CD14-positive monocyte (primary cell): ENCODE data around the gene ERC1. TPM values are rescaled to one million over a fixed set of nuclear protein-coding genes. Genes with fewer than 3 reads are reported as not detected.

Experiments used
- DNase-seq, 3 donors: peaks; one replicate each; pipeline ENCODE4 v3.0.0-alpha.2; 2011 to 2022
- H2AFZ ChIP-seq: 2 replicates; pipeline ENCODE4 v1.6.0; 2012; ENCODE audit warnings: mild to moderate bottlenecking, low read depth, low read length, inconsistent platforms; ENCODE audit not compliant: insufficient read depth, poor library complexity, severe bottlenecking
- H3K27ac ChIP-seq, 2 donors: 1 replicate in 1 of 2; 2 replicates in 1 of 2; pipeline ENCODE4 v1.5.1; 2012 to 2013; ENCODE audit warnings: low read length in 2 of 2, control low read depth in 1 of 2, inconsistent platforms in 1 of 2, low read depth in 1 of 2, mild to moderate bottlenecking in 1 of 2
- H3K27me3 ChIP-seq, 2 donors: one replicate each; pipeline versions ENCODE4 v1.6.0 to v1.6.1; 2011 to 2013; ENCODE audit warnings: low read length in 2 of 2; ENCODE audit not compliant: control insufficient read depth in 2 of 2, insufficient read depth in 2 of 2
- H3K36me3 ChIP-seq, 2 donors: replicated peaks in 1 of 2; 1 replicate in 1 of 2; 2 replicates in 1 of 2; pipeline versions ENCODE4 v1.5.1 to v1.6.1; 2012 to 2013; ENCODE audit warnings: low read length in 2 of 2, control low read depth in 1 of 2, inconsistent platforms in 1 of 2, mild to moderate bottlenecking in 1 of 2; ENCODE audit not compliant: insufficient read depth in 2 of 2, control insufficient read depth in 1 of 2
- H3K4me1 ChIP-seq, 2 donors: 1 replicate in 1 of 2; 2 replicates in 1 of 2; pipeline versions ENCODE4 v1.5.1 to v1.6.1; 2012 to 2013; ENCODE audit warnings: low read length in 2 of 2, control low read depth in 1 of 2, inconsistent platforms in 1 of 2, mild to moderate bottlenecking in 1 of 2, moderate library complexity in 1 of 2; ENCODE audit not compliant: insufficient read depth in 2 of 2, control insufficient read depth in 1 of 2
- H3K4me2 ChIP-seq: replicated peaks from 2 replicates; pipeline ENCODE3; 2012; ENCODE audit warnings: low read length, moderate library complexity, mild to moderate bottlenecking; ENCODE audit not compliant: poor library complexity, severe bottlenecking; ENCODE audit errors: extremely low read depth
- H3K4me3 ChIP-seq, 3 experiments: fragments of 200-600 bp in 1 of 3; sonication (generic) in 1 of 3; replicated peaks in 1 of 3; 1 replicate in 2 of 3; 2 replicates in 1 of 3; pipeline ENCODE4 v1.5.1; 2011 to 2013; ENCODE audit warnings: low read length in 3 of 3, mild to moderate bottlenecking in 3 of 3, control low read depth in 2 of 3, low read depth in 2 of 3, inconsistent platforms in 1 of 3, moderate library complexity in 1 of 3
- H3K79me2 ChIP-seq: 2 replicates; pipeline ENCODE4 v1.6.0; 2012; ENCODE audit warnings: mild to moderate bottlenecking, control low read depth, inconsistent platforms, low read length, moderate library complexity; ENCODE audit not compliant: insufficient read depth
- H3K9ac ChIP-seq: 2 replicates; pipeline ENCODE4 v1.6.0; 2017; ENCODE audit warnings: low read length, mild to moderate bottlenecking; ENCODE audit not compliant: insufficient read depth, poor library complexity, severe bottlenecking
- H3K9me3 ChIP-seq, 2 donors: replicated peaks in 1 of 2; 1 replicate in 1 of 2; 2 replicates in 1 of 2; pipeline versions ENCODE4 v1.5.1 to v1.6.1; 2012 to 2013; ENCODE audit warnings: low read length in 2 of 2, control low read depth in 1 of 2; ENCODE audit not compliant: control insufficient read depth in 1 of 2, insufficient read depth in 1 of 2
- H4K20me1 ChIP-seq: 2 replicates; pipeline ENCODE4 v1.6.0; 2012; ENCODE audit warnings: mild to moderate bottlenecking, low read length, control low read depth, moderate library complexity; ENCODE audit not compliant: insufficient read depth
- H3K27ac Mint-ChIP-seq, 7 donors: one replicate each; pipeline ENCODE4 v1.8.0; 2020; ENCODE audit warnings: mild to moderate bottlenecking in 7 of 7, mixed read lengths in 7 of 7, moderate library complexity in 6 of 7, inconsistent platforms in 2 of 7
- H3K27me3 Mint-ChIP-seq, 3 donors: one replicate each; pipeline ENCODE4 v1.8.0; 2021 to 2022; ENCODE audit warnings: low read depth in 3 of 3, mild to moderate bottlenecking in 3 of 3, mixed read lengths in 3 of 3, moderate library complexity in 3 of 3, inconsistent platforms in 1 of 3
- H3K36me3 Mint-ChIP-seq, 2 donors: one replicate each; pipeline ENCODE4 v1.8.0; 2020; ENCODE audit warnings: mixed read lengths in 2 of 2, inconsistent platforms in 1 of 2, mild to moderate bottlenecking in 1 of 2
- H3K4me1 Mint-ChIP-seq: one replicate; pipeline ENCODE4 v1.8.0; 2020; ENCODE audit warnings: mild to moderate bottlenecking, mixed read lengths
- H3K4me3 Mint-ChIP-seq, 2 donors: one replicate each; pipeline ENCODE4 v1.8.0; 2020; ENCODE audit warnings: mild to moderate bottlenecking in 2 of 2, mixed read lengths in 2 of 2, moderate library complexity in 1 of 2
- H3K9me3 Mint-ChIP-seq, 7 donors: one replicate each; pipeline ENCODE4 v1.8.0; 2020 to 2022; ENCODE audit warnings: mixed read lengths in 7 of 7, mild to moderate bottlenecking in 6 of 7, moderate library complexity in 6 of 7, inconsistent platforms in 2 of 7
- CTCF ChIP-seq: fragments of 200-600 bp; IDR thresholded peaks from one replicate; pipeline ENCODE4 v1.8.0; 2022; ENCODE audit warnings: antibody characterized with exemption, mild to moderate bottlenecking
- WGBS: methylation state at CpG from one replicate; pipeline ENCODE4 v1.1.5; 2013; ENCODE audit warnings: missing lambda C conversion rate; ENCODE audit not compliant: insufficient coverage; 5-methylcytosine and 5-hydroxymethylcytosine counted together
- intact Hi-C, 2 donors: fragments of 100-400 bp; cut with micrococcal nuclease; formaldehyde crosslinking; loops; one replicate each; pipeline versions ENCODE4 v1.15.0 to v1.15.1; 2023
- polyA plus RNA-seq, 3 donors: library from polyadenylated mRNA; depleted of rRNA in 1 of 3; unstranded in 2 of 3; stranded (reverse) in 1 of 3; fragments of 300-500 nt in 2 of 3; fragments of >200 nt in 1 of 3; fragmentation: Illumina TruSeq in 2 of 3; gene quantifications; 1 replicate in 2 of 3; 2 replicates in 1 of 3; pipeline ENCODE4 v1.2.3, GENCODE V29; 2012 to 2021

ERC1 gene
- polyA plus RNA-seq, 3 donors, result 4.0 to 14.3 (median 5.1) TPM

- intact Hi-C loops, result no loop called here
- Histone ChIP-seq H3K27me3 (no peaks in the 10 kb centered on the region), H4K20me1 (no peaks in the 10 kb centered on the region), H3K9me3 (no peaks in the 10 kb centered on the region), H3K36me3 (peaks cover 0 to 11% of the 10 kb centered on the region in 2 donors), H3K4me3 (no peak overlapping the region), H2AFZ (no peak overlapping the region), H3K27ac (no peak overlapping the region), H3K4me1 (no peaks in the 10 kb centered on the region), H3K9ac (no peak overlapping the region), H3K79me2 (no peaks in the 10 kb centered on the region), H3K4me2 (no peak overlapping the region)
- Mint-ChIP-seq H3K27me3 (no peaks in the 10 kb centered on the region), H3K9me3 (peaks cover 0 to 6% (median 0%) of the 10 kb centered on the region in 7 donors), H3K36me3 (peaks cover 26% of the 10 kb centered on the region in 2 donors), H3K4me1 (peaks cover 7% of the 10 kb centered on the region), H3K27ac (no peak overlapping the region), H3K4me3 (no peak overlapping the region)
- no peak for TF ChIP-seq CTCF
- no peak for DNase-seq
- no CpG with 5 or more reads among the region's 4 CpGs for WGBS
Observed at GRCh38 chr12:1383758-1384157, 392.7 kb downstream of the ERC1 start.

DNA sequence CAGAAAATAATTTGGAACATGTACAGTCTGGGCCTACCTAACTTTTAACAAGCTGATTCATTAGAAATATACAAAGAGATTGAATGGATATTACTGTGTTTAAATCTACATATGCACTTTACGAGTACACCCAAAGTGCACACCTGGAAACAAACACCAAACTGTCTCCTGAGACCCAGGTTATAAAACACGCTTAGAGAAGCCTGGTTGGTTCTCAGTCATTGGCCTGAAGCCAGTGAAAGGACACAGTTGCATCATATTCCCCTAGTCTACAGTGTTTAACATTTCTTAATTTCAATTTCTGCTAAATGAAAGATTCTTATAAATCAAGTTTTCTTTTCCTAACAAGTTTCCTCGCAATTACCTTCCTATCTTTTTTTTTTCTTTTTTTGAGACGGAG is 393.9 kb downstream of the ERC1 start:
- Histone ChIP-seq H2AFZ (no peak overlapping the region), H4K20me1 (no peaks in the 10 kb centered on the region), H3K27ac (no peak overlapping the region), H3K4me2 (no peak overlapping the region), H3K4me1 (no peaks in the 10 kb centered on the region), H3K36me3 (peaks cover 0 to 7% of the 10 kb centered on the region in 2 donors), H3K9me3 (no peaks in the 10 kb centered on the region), H3K9ac (no peak overlapping the region), H3K79me2 (no peaks in the 10 kb centered on the region), H3K4me3 (no peak overlapping the region), H3K27me3 (no peaks in the 10 kb centered on the region)
- no peak overlapping the region for H3K4me3 Mint-ChIP-seq
- WGBS, result 89% methylated on average over 3 of the region's 4 CpGs
- intact Hi-C loops, result no loop called here
- peaks cover 7% of the 10 kb centered on the region for H3K4me1 Mint-ChIP-seq
- peaks cover 0 to 6% (median 0%) of the 10 kb centered on the region in 7 donors for H3K9me3 Mint-ChIP-seq
- no peak for DNase-seq
- TF ChIP-seq CTCF, result no peak
- H3K27ac Mint-ChIP-seq, result no peak overlapping the region
- H3K27me3 Mint-ChIP-seq, result no peaks in the 10 kb centered on the region
- peaks cover 20 to 26% of the 10 kb centered on the region in 2 donors for H3K36me3 Mint-ChIP-seq
